Bronchial epithelial cell (primary cell): ENCODE results near the gene RBM47. TPM values are rescaled to one million over a fixed set of nuclear protein-coding genes. Genes with fewer than 3 reads are reported as not detected.
A peak's percentile ranks its signal among the peaks of the same experiment; 100 is the strongest.

Experiments
- DNase-seq: peaks from one replicate; pipeline ENCODE4 v3.0.0-alpha.2; 2010; ENCODE audit warnings: low read depth
- FAIRE-seq: peaks from 2 replicates; lab custom pipeline; 2011; peaks lifted over from hg19 to GRCh38; lab: Jason Lieb, UNC
- H3K27me3 ChIP-seq: 2 replicates; pipeline ENCODE4 v1.5.1; 2011; ENCODE audit warnings: low read length; ENCODE audit not compliant: control insufficient read depth, insufficient read depth
- H3K36me3 ChIP-seq: 2 replicates; pipeline ENCODE4 v1.5.1; 2011; ENCODE audit warnings: low read length; ENCODE audit not compliant: control insufficient read depth, insufficient read depth
- H3K4me3 ChIP-seq: 2 replicates; pipeline ENCODE4 v1.5.1; 2011; ENCODE audit warnings: mild to moderate bottlenecking, low read depth, low read length, control low read depth
- CTCF ChIP-seq: IDR thresholded peaks from 2 replicates; pipeline ENCODE4 v1.5.1; 2011; ENCODE audit warnings: mild to moderate bottlenecking, moderate library complexity, low read length, control low read depth, inconsistent platforms; ENCODE audit not compliant: insufficient read depth, severe bottlenecking
- total RNA-seq: library from RNA; depleted of rRNA; stranded (reverse); fragments of >200 nt; gene quantifications from 2 replicates; pipeline ENCODE4 v1.2.1, GENCODE V29; 2014

The RBM47 gene
- total RNA-seq, 1 donor from 2014 or later = 35.0 TPM

DNA sequence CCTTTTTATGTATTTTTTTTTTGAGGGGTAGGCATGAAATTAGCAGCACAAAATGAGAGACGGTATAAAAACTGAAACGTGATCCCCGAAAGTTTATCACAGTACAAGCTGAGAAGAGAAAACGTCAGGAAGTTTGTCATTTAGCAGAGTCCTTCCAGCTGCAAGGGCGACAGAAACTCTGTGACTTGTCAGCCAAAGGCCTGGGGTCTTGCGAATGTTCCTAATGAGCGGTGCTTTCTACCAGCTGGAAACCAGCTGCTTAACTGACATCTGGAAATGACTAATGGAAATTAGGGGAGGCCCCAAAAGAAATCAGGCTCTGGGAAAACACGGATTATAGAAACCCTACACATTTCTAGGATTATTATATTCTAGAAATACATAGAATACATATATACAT, 228.0 kb downstream of the RBM47 start:
- no peak overlapping the region for H3K4me3 ChIP-seq
- no peak for FAIRE-seq
- no peaks in the 10 kb centered on the region for H3K27me3 ChIP-seq
- DNase-seq = no peak
- TF ChIP-seq CTCF = no peak
- H3K36me3 ChIP-seq = no peaks in the 10 kb centered on the region

DNA sequence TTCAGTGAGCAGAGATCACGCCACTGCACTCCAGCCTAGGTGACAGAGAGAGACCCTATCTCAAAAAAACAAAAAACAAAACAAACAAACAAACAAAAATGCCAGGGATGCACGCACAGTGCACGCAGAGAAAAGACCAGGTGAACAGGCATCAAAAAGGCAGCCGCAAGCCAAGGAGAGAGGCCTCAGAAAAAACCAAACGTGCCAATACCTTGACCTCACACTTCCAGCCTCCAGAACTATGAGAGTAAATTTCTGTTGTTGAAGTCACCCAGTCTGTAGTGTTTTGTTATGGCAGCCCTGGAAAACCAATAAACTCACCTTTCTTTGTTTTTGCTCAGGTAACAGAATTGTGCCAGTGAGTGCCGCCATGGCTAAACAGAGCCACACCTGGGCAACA, 228.6 kb downstream of the RBM47 start:
- Histone ChIP-seq H3K27me3 (no peaks in the 10 kb centered on the region), H3K4me3 (no peak overlapping the region), H3K36me3 (no peaks in the 10 kb centered on the region)
- no peak for TF ChIP-seq CTCF
- DNase-seq (no peak), FAIRE-seq (no peak)

DNA sequence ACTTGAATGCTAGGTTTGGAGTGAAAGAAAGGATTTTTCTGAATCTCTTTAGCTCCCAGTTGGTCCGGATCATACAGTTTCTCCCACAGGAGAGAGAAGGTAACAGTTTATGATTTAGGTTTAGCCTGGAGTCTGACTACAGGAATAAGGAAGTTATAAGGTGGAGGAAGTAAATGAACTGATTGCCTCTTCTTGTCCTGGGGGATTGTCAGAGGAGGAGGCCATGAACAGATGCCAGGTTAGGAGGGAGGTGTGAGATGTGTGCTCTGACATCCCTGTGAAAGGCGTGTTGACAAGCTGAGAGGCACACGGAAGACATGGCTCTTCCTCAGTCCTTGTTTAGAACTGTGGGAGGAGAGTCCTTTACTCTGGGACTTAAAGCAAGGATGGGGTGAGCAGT, 230.1 kb downstream of the RBM47 start:
- DNase-seq (no peak), FAIRE-seq (peak; percentile 43)
- TF ChIP-seq CTCF = no peak
- Histone ChIP-seq H3K27me3 (no peaks in the 10 kb centered on the region), H3K36me3 (no peaks in the 10 kb centered on the region), H3K4me3 (no peak overlapping the region)

DNA sequence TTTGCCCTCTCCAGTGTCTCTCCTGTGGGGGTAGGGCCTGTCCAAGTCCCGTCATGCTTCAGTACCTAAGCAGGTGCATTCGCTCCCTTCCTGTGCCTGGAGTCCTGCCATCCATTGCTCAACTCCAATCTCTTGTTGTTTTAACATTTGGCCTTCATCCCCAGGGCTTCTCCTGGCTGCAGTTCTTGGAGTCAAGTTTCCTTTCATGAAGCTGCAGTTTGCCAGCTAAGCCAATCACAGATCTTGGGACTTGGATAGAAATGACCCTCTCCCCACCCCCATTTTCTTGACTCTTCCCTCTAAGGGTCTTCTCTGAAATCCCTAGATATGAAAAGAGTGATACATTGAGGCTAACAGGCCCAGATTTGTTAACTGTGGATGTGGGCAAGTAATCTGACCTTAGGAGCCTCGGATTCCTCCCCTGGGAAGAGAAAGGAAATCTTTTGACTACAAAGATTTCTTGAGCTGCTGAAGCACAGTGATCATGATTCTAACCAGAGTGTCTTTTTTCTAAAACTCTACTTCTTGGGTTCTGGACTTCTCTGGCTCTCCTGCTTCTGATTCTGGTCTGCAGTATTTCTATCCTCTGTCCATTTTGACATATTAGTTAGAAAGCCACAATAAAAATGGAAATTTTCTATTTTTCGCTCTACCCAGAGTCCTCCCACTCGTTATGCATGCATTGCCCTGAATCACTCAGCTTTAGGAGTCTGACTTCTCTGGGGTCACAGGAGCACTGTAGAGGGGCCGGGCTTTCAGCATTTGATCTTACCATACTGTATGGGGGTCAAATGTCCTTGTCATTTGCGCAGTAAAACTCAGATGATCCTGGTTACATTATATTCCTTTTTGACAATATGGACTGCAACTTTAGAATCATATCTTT, 233.5 kb downstream of the RBM47 start:
- peak; percentile 75 for DNase-seq
- peak; percentile 47 for FAIRE-seq
- no peaks in the 10 kb centered on the region for H3K27me3 ChIP-seq
- H3K36me3 ChIP-seq = no peaks in the 10 kb centered on the region
- no peak overlapping the region for H3K4me3 ChIP-seq
- no peak for TF ChIP-seq CTCF

GRCh38 chr4:40395166-40395900, 234.3 kb downstream of the RBM47 start:
- no peak for DNase-seq
- no peak for FAIRE-seq
- no peak overlapping the region for H3K4me3 ChIP-seq

More at GRCh38 chr4:40395166-40395900, 234.3 kb downstream of the RBM47 start:
- H3K36me3 ChIP-seq = no peaks in the 10 kb centered on the region
- no peaks in the 10 kb centered on the region for H3K27me3 ChIP-seq
- TF ChIP-seq CTCF = no peak
